GM19025 (cell line): ENCODE results near the gene HIKESHI.

Experiments
- ATAC-seq: cut with Tn5 transposase; IDR thresholded peaks from one replicate; pipeline ENCODE4 v1.9.1; 2021; ENCODE audit warnings: mild to moderate bottlenecking, low read depth, moderate library complexity; ENCODE audit not compliant: unreplicated experiment

The HIKESHI gene

DNA sequence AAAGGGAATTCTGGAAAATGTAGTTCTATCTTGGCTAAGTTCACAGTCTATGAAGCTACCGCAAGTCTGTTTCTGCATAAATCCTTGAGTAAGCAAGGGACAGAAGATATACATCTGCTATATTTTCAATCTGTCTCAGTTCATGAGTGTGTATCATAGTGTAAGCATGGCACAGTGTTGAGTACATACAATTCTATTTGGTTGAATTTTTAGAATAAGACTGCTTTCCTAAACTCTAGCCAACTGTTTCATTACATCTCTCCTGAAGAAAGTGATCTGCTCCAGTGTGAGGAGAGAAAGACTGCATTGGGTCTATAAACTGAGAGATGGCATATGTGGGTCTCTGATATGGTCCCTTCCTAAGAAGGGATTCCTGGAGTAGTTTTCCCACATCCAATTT lies 70.0 kb downstream of the HIKESHI start:
- ATAC-seq, result no peak

DNA sequence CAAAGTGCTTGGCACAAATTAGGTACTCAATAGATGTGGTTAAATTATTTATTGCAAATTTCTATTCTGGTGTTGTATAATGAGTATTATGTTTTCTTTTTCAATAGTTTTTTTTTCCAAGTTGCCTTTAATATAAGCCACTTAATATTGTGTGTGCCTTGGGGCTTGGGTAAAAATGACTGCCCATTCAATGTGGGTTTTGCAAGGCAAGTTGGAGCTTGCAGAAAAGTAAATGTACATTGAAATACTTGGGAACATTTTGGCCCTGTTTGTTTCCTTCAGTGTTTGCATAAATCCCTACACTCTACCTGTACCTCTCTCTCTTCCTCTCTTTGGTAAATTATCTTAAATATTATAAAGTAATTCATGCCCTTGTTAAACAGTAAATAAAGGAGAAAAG lies 70.5 kb downstream of the HIKESHI start:
- no peak for ATAC-seq

DNA sequence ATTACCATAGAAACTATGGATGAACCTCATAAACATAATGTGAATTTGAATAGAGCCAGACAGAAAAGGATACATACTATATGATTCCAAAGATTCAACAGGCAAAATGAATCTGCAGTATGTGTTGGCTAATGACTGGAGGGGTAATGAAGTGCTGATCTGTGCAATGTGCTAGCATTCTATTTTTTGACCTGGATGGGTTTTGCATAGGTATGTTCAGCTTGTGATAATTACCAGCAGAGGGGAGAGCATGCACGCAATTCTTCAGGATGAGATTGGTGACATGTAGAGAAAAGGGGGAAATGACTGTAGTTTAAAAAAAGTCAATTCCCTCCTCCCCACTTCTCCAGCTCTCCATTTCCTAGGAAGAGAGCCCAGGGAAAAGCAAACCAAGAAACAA lies 72.0 kb downstream of the HIKESHI start:
- no peak for ATAC-seq

DNA sequence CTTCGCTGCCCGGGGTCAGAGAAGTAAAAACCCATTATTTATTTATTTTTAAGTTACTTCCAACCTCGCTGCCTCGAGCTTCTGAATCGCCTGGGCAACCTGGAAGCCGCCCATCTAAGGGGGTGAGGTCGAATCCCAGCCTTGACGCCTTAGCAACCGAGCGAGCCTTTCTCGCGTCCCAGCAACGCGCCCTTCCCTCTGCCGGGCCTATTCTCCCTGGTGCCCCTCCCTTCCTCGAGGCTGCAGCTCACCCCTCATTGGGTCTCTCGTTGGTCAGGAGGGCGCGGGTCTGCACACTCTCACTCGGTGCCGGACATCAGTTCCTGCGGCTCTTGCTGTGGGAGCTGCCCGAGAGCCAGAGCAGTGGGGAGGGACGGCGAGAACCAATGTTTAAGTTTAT lies 72.5 kb downstream of the HIKESHI start, which contains the start of gene CCDC81:
TSS of gene CCDC81 (plus strand) at position 302 of the 400 bp plus-strand sequence. CDS start 277 bp downstream, outside the sequence.
- ATAC-seq, result no peak

DNA sequence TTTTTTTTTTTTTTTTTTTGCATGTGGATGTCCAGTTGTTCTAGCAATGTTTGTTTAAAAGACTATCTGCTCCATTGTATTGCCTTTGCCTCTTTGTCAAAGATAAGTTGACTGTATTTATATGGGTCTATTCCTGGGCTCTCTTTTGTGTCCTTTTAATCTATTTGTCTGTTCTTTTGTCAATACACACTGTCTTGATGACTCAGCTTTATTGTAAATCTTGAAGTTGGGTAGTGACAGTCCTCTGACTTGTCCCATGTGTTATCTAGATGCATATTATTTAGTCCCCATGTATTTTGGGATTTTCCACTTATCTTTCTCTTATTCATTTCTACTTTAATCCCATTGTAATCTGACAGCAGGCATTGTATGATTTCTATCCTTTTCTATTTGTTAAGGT lies 75.9 kb downstream of the HIKESHI start:
- ATAC-seq, result no peak

DNA sequence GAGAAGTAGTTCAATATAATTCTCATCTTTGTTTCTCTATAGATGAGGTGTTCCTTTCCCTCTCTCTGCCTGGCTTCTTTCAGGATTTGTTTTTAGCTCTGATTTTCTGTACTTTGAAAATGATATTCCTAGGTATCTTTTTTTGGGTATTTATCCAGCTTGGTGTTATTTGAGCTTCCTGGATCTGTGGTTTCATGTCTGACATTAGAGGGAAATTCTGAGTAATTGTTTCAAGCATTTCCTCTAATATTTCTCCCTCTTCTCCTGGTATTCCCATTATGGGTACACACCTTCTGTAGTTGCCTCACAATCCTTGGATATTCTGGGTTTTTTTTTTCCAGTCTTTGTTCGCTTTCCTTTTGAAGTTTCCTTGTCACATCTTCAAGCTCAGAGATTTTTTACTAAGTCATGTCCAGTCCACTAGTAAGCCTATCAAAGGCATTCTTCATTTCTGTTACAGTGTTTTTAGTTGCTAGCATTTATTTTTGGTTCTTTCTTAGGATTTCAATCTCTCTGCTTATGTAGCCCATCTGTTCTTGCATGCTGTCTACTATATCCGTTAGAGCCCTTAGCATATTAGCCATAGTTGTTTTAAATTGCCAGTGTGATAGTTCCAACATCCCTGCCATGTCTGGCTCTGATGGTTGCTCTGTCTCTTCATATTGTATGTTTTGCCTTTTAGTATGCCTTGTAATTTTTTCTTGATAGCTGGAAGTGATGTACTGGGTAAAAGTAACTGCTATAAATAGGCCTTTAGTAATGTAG lies 78.4 kb downstream of the HIKESHI start:
- ATAC-seq, result no peak

DNA sequence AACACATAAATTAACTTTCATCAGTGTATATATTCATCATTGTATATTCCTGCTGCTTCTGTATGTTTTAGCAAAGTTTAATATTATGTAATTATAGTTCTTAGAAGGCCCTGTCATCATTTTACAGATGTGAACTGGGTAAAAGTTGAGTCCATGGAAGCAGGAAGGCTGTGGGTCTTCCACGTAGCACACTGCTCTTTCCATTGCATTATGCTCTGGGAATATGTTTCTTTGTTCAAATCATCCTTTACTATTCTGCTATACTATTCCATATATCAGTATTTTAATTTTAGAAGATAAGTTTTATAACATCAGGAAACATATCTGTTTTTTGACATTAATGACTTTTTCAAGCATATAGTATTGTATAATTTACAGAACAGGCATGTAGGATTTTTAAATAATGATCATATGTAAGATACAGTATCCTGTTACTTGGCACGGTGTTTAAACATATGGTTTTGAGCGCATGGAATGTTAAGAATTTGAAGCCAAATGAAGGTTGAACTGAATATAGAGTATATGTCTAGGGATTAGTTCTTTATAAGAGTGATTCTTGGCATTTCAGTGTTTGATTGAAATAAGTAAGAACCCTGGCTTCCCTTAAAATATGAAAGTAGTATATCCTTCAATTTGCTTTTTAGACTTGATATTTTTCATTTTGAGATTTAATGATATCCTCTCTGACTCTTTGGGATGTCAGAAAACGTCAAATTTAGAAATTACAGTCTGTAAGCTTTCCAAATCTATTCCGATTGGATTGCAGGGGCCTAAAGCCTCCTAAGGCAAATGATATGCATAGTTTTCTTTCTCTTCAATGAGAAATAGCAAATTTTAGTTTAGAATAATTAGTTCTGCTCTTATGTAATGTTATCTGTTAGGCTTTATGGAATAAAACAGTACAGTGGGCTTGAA lies 81.3 kb downstream of the HIKESHI start:
- ATAC-seq, result no peak

DNA sequence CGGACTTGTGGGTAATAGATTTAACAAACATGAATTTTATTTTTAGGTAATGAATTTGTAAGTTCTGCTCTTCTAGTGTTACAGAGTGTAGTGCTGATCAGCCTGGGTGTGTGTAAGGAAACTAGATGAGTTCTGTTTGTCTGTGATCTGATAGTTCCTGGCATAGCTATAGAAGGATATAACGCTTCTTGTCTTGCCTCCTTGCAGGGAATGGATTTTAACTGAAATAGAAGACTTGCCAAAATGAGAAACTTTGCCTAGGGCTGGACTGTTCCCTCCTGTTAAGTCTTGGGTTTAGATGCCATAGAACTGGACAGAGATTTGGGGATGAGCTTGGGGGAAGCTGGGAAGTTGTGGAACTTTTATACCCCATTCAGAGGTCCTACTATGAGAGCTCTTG lies 84.2 kb downstream of the HIKESHI start:
- no peak for ATAC-seq

DNA sequence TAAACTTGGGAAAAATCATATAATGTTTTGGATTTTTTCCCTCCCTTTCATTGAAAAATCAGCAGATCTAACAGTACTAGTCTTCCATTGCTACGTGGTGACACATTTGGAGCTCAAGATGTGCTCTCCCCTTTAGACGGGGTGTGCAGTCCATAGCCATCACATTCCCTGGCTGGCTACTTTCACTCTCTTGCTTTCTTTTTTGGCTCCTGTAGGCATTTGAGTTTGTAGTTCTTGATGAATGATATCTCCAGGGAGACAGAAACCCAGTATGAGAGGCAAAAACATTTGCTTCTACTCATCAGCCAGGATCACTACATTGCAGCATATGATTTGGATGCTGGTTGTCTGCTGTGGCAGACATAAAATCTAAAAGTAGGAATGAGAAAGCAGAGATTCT lies 84.7 kb downstream of the HIKESHI start:
- no peak for ATAC-seq

DNA sequence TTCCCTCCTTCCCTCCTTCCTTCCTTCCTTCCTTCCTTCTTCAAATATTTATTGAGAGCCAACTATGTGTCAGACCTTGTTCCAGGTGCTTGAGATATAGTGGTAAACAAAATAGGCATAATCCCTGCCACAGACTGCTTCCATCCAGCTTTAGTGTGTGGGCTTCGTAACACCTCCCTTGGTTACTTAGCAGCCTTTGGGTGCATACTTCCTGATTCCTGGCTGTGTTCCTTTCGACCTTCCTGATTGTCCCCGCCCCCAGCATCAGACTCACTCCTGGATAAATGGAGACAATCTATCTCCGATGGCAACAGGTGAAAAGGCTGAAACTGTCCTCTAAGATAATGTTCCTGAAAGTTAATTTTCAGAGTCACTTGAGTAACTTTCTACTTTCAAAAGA lies 86.2 kb downstream of the HIKESHI start:
- no peak for ATAC-seq

DNA sequence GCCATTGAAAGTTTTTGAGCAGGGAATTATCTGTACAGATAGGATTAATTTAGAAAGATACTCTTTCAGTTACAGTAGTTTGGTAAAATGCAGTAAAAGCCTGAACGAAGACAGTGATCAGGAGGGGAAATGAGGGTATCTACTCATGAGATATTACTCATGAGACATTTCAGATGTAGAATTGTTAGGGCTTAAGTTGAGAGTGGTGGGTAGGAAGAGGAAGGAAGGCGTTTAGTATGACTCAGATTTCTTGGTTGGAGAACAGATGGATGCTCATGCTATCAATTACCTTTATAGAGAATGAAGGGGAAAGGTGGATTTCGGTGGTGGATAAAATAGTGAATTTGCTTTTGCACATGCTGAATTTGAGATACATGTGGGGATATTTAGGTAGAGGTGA lies 88.4 kb downstream of the HIKESHI start:
- no peak for ATAC-seq

DNA sequence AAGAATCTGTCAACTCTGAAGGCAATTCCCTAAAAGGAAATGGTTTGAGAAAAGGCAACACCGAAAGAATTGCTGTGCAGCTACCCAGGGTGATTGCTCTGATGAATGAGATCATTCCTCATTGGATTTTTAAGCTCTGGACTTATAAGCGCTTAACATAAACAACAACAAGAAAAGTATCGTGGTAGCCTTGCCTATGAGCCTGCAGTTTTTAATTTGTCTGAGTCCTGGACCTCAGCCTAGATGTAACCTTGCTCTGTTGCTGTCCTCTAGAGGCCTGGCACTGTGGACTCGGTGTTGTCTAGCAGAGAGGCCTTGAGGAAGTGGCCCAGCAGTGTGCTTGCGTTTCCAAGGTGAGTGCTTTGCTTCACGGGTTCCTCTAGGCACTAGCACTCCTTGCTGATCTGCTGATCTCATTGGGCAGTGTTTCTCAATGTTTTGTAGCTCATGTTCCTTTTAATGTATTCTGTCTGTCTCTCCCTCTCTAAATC lies 93.1 kb downstream of the HIKESHI start:
- ATAC-seq, result no peak
